Inflammatory macrophage treated with lipopolysaccharide for 1 hour (primary cell): ENCODE results near the gene ACTR3.

ENCODE experiments used
- DNase-seq, 2 donors: peaks; one replicate each; pipeline ENCODE4 v3.0.0-alpha.2; 2020 to 2022

Gene ACTR3

GRCh38 chr2:113967272-113967671 is 77.4 kb downstream of the ACTR3 start:
- DNase-seq, result no peak

- DNase-seq, result peak; percentile 52 to 57
These were observed 82.9 kb downstream of the ACTR3 start for GRCh38 chr2:113972766-113973165.

GRCh38 chr2:113973810-113974209 is 83.9 kb downstream of the ACTR3 start:
- no peak for DNase-seq

GRCh38 chr2:113974727-113975126 is 84.8 kb downstream of the ACTR3 start:
- no peak for DNase-seq

GRCh38 chr2:113976277-113976928 is 86.5 kb downstream of the ACTR3 start:
- DNase-seq, result peak; percentile 64 to 72

GRCh38 chr2:113977060-113977659 is 87.3 kb downstream of the ACTR3 start:
- DNase-seq, result no peak

GRCh38 chr2:113977660-113978523 is 88.0 kb downstream of the ACTR3 start:
- no peak for DNase-seq

- DNase-seq, result no peak
These were observed 88.8 kb downstream of the ACTR3 start for GRCh38 chr2:113978524-113979190.

GRCh38 chr2:113979191-113980128 is 89.6 kb downstream of the ACTR3 start:
- peak in 1 of 2 donors; percentile 37 for DNase-seq

- DNase-seq, result no peak
These were observed 91.1 kb downstream of the ACTR3 start for GRCh38 chr2:113980946-113981345.

GRCh38 chr2:113981404-113982134 is 91.7 kb downstream of the ACTR3 start:
- DNase-seq, result no peak

GRCh38 chr2:113985554-113986397 is 95.9 kb downstream of the ACTR3 start:
- no peak for DNase-seq

GRCh38 chr2:113986762-113987290 is 96.9 kb downstream of the ACTR3 start:
- DNase-seq, result no peak

- DNase-seq, result no peak
These were observed 102.2 kb downstream of the ACTR3 start for GRCh38 chr2:113992090-113992489.

- peak; percentile 66 to 81 for DNase-seq
These were observed 107.0 kb downstream of the ACTR3 start for GRCh38 chr2:113996671-113997594.

- no peak for DNase-seq
These were observed 111.3 kb downstream of the ACTR3 start for GRCh38 chr2:114001152-114001551.

- no peak for DNase-seq
These were observed 112.0 kb downstream of the ACTR3 start for GRCh38 chr2:114001937-114002336.

GRCh38 chr2:114005110-114005783 is 115.4 kb downstream of the ACTR3 start:
- DNase-seq, result no peak
